Psoas muscle (tissue), 8 donors: ENCODE results near the gene ADAM8. TPM values are rescaled to one million over a fixed set of nuclear protein-coding genes. Genes with fewer than 3 reads are reported as not detected.

Source experiments
- ATAC-seq, 4 donors: fragments of 200-7000 bp; cut with Tn5 transposase; one replicate each; pipeline ENCODE4 v1.9.1; 2020; ENCODE audit warnings: moderate library complexity in 3 of 4, mild to moderate bottlenecking in 2 of 4
- DNase-seq, 2 donors: peaks; one replicate each; pipeline ENCODE4 v3.0.0-alpha.2; 2020
- H3K27ac ChIP-seq: fragments of 200-600 bp; one replicate; pipeline ENCODE4 v1.8.0; 2022
- H3K27me3 ChIP-seq, 3 donors: fragments of 200-600 bp in 1 of 3; one replicate each; pipeline versions ENCODE4 v1.6.1 to v1.8.0; 2013 to 2022; ENCODE audit warnings: low read length in 2 of 3, mild to moderate bottlenecking in 2 of 3, moderate library complexity in 1 of 3; ENCODE audit not compliant: insufficient read depth in 3 of 3
- H3K36me3 ChIP-seq, 2 donors: fragments of 200-600 bp in 1 of 2; one replicate each; pipeline versions ENCODE4 v1.6.1 to v1.8.0; 2013 to 2022; ENCODE audit warnings: low read depth in 1 of 2, mild to moderate bottlenecking in 1 of 2, moderate library complexity in 1 of 2; ENCODE audit not compliant: insufficient read depth in 1 of 2
- H3K4me1 ChIP-seq: fragments of 200-600 bp; one replicate; pipeline ENCODE4 v1.8.0; 2022
- H3K4me3 ChIP-seq: fragments of 200-600 bp; one replicate; pipeline ENCODE4 v1.8.0; 2022; ENCODE audit warnings: mild to moderate bottlenecking
- H3K9me3 ChIP-seq: fragments of 200-600 bp; one replicate; pipeline ENCODE4 v1.8.0; 2022
- CTCF ChIP-seq: fragments of 200-600 bp; IDR thresholded peaks from one replicate; pipeline ENCODE4 v1.8.0; 2022; ENCODE audit warnings: antibody characterized with exemption
- WGBS, 3 donors: extraction: QIAGEN DNeasy Blood & Tissue Kit; methylation state at CpG; one replicate each; pipeline versions ENCODE4 v1.1.6 to v1.1.7; 2013; 5-methylcytosine and 5-hydroxymethylcytosine counted together
- intact Hi-C, 2 donors: fragments of 100-400 bp; cut with DNase I; formaldehyde crosslinking; loops; one replicate each; pipeline versions ENCODE4 v1.11.0 to v1.14.2; 2022
- polyA plus RNA-seq, 3 donors: library from polyadenylated mRNA; stranded (reverse); fragments of 200-250 nt; gene quantifications; one replicate each; pipeline ENCODE4 v1.2.3, GENCODE V29; 2013
- total RNA-seq, 4 donors: library from RNA; stranded (reverse); fragmentation: NEBNext Ultra II Directional in 2 of 4; extraction: Animal tissue kit (Norgen Biotek cat#: 25700) in 2 of 4; gene quantifications; one replicate each; pipeline versions ENCODE4 v1.2.1 to v1.2.4, GENCODE V29; 2021 to 2023
- donor health status: healthy with polysubstance abuse.
- donor health status: DM: no; HTN: no; CAD: no; lungs with moderate emphysema.
- donor health status: Bipolar disorder and iron deficiency.
- donor health status: healthy.
- donor health status: DM: yes; HTN: yes; CAD: no.
- donor health status: DM: no; HTN: no; CAD: no.
- donor health status: DM: no; HTN: no; CAD: no.
- donor health status: DM: yes; HTN: yes; CAD: no.

ADAM8 gene
- total and polyA plus RNA-seq, 7 donors: 0.21 to 2.8 (median 2.2) TPM

DNA sequence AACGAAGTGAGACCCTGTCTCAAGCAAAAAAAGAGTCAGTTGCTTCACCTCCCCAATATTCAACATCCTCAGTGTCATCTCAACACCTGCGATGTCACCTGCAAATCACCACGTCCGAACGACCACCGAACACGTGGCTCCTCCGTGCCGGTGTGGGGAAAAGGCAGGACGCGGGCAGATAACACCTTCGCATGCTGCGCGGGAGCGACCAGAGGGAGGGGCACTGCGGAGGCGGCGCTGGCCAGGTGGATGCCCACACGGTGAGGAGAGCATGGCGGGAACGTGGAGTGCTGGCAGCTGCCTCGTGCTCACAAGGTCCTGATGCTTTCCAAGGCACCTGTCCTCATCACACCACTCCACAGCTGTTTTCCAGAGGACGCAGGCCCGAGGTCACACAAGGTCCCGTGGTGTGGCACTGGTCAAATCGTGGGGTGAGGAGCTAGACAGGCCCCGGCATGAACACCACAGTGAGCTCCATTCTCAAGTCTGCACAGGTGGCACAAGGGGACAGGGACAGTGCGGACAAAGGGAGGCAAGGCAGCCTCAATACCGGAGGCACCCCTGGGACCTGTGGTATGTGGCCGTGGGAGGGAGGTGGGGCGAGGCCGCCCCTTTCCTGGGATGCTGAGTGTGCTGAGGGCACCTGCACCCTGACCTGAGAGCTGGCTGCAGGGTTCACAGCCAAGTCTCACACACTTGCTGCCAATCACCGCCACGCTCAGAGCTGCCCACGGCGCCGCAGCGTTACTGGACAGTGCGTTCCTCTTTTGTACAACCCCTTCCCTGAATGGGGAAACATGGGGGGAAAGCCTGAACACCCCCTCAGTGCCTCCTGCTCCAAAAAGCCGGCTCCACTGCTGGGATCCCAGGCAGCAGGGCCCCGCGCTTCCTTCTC, 19.0 kb upstream of the ADAM8 start:
- Histone ChIP-seq H3K27ac (no peak overlapping the region), H3K4me3 (no peak overlapping the region), H3K9me3 (no peaks in the 10 kb centered on the region), H3K27me3 (no peaks in the 10 kb centered on the region), H3K4me1 (no peaks in the 10 kb centered on the region), H3K36me3 (peaks cover 17 to 89% of the 10 kb centered on the region in 2 donors)
- intact Hi-C loops: no loop called here
- no peak for TF ChIP-seq CTCF
- WGBS, 3 donors: 82 to 88% (median 85%) methylated on average over 35 to 42 of the region's 42 CpGs
- peak; percentile 9 to 54 for DNase-seq
- peak in 1 of 4 donors; percentile 28 for ATAC-seq

DNA sequence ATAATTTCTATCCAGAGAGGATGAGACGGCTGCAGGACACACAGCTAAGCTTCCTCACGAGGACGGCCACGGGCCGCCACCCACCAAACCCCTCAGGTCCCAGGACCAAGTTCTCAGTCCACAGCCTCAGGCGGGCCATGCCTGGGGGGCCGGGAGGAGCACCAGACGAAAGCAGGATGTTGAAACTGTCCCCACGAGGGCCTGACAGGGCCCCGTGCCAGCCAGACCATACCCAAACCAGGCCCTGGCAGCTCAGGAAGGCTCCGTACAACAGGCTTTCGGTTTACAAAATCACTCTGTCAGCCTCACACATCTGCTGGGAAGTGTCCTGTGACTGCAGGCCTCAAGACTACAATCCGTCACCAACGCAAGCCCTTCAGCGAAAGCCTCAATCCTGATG, 17.5 kb upstream of the ADAM8 start:
- no peak for ATAC-seq
- no peak for TF ChIP-seq CTCF
- H3K36me3 ChIP-seq: peaks cover 14 to 89% of the 10 kb centered on the region in 2 donors
- no peaks in the 10 kb centered on the region for H3K9me3 ChIP-seq
- no peak overlapping the region for H3K4me3 ChIP-seq
- no peak overlapping the region for H3K27ac ChIP-seq
- WGBS, 3 donors: 85 to 88% (median 87%) methylated on average over 15 of the region's 15 CpGs
- intact Hi-C loops: no loop called here
- no peaks in the 10 kb centered on the region for H3K27me3 ChIP-seq
- no peaks in the 10 kb centered on the region for H3K4me1 ChIP-seq
- peak in 1 of 2 donors; percentile 20 for DNase-seq

DNA sequence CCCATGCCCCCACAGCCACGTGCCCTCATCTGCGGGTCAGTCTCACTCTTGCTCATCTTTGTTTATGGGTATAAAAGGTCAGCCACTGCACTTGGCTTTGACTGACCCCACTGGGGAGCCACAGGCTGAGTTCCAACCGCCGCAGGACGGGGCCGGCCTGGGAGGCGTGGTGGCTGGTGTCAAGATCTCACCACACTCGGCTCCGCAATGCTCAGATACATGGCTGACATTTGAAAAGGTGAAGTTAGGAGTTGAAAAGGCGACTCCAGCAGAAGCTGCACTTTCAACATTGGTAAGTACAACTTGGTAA, 17.1 kb upstream of the ADAM8 start:
- no peak for DNase-seq
- intact Hi-C loops: no loop called here
- no peak for ATAC-seq
- no peak overlapping the region for H3K4me3 ChIP-seq
- H3K27ac ChIP-seq: no peak overlapping the region
- peaks cover 14 to 89% of the 10 kb centered on the region in 2 donors for H3K36me3 ChIP-seq
- no peaks in the 10 kb centered on the region for H3K4me1 ChIP-seq
- TF ChIP-seq CTCF: no peak
- H3K9me3 ChIP-seq: no peaks in the 10 kb centered on the region
- WGBS, 3 donors: 92 to 96% (median 94%) methylated on average over 10 of the region's 10 CpGs
- no peaks in the 10 kb centered on the region for H3K27me3 ChIP-seq

DNA sequence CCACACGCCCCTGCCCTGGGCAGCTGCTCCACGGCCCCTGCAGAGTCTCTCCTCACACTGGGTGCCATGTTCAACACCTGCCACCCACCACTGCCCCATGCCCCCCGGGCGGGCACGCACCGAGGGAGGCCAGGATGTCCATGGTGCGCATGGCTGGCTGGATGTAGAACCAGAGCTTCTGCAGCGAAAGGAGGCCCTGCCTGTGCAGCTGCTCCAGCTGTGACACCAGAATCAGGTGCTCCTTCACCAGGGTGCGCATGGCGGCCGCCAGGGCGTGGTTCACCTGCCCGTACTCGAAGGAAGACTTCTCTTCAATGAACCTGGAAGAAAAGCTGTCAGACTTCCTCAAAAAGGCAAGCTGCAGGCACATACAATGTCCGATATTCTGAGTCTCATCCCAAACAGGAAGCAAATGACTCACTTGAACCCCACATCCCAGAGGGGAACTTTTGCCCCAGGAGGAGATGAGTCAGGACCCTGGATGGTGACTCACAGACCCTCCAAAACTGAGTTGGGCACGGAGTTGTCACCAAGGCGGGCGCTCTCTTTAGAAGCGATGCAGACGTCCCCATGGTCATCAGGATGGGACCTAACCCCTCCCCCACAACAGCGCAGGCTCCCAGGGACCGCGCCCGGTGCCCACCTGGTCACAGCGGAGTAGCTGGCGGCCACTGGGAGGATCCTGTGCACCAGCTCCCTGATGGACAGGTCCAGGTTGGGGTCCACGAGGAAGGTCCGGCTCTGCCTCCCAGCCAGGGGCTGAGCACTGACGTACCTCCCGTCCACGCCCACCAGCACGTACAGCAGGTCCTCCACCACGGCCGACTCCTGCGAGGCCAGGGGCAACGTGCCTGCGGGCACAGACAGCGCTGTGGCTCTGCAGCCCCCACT, 16.5 kb upstream of the ADAM8 start:
- H3K4me1 ChIP-seq: no peaks in the 10 kb centered on the region
- no peak for TF ChIP-seq CTCF
- 92 to 95% (median 93%) methylated on average over 38 of the region's 38 CpGs for WGBS, 3 donors
- H3K9me3 ChIP-seq: no peaks in the 10 kb centered on the region
- H3K27ac ChIP-seq: no peak overlapping the region
- intact Hi-C loops: no loop called here
- H3K36me3 ChIP-seq: peaks cover 16 to 89% of the 10 kb centered on the region in 2 donors
- no peaks in the 10 kb centered on the region for H3K27me3 ChIP-seq
- H3K4me3 ChIP-seq: no peak overlapping the region
- peak in 3 of 4 donors; percentile 19 to 41 (median 22) for ATAC-seq
- peak in 1 of 2 donors; percentile 18 for DNase-seq
